KMS-11 (cell line): ENCODE results near the gene HYKK.
A peak's percentile ranks its signal among the peaks of the same experiment; 100 is the strongest.

Experiments
- H2AFZ ChIP-seq: fragments of 200-600 bp; sonication (generic); 2 replicates; pipeline ENCODE4 v1.6.1; 2016; ENCODE audit warnings: antibody characterized with exemption, mixed run types, low read depth
- H3K27ac ChIP-seq: fragments of 200-600 bp; sonication (generic); 2 replicates; pipeline ENCODE4 v1.6.1; 2016; ENCODE audit warnings: mild to moderate bottlenecking, mixed run types
- H3K27me3 ChIP-seq: fragments of 200-600 bp; sonication (generic); 2 replicates; pipeline ENCODE4 v1.6.1; 2017; ENCODE audit warnings: mild to moderate bottlenecking, low read depth, mixed run types, moderate library complexity; ENCODE audit not compliant: insufficient read depth
- H3K36me3 ChIP-seq: fragments of 200-600 bp; sonication (generic); 2 replicates; pipeline ENCODE4 v1.6.1; 2017; ENCODE audit warnings: mild to moderate bottlenecking, mixed run types; ENCODE audit not compliant: insufficient read depth
- H3K4me1 ChIP-seq: fragments of 200-600 bp; sonication (generic); 2 replicates; pipeline ENCODE4 v1.6.1; 2016; ENCODE audit warnings: mild to moderate bottlenecking, low read depth, mixed run types; ENCODE audit not compliant: poor library complexity, severe bottlenecking
- H3K4me2 ChIP-seq: fragments of 200-600 bp; sonication (generic); 2 replicates; pipeline ENCODE4 v1.7.0; 2016; ENCODE audit warnings: mild to moderate bottlenecking, mixed run types
- H3K4me3 ChIP-seq: fragments of 200-600 bp; sonication (generic); IDR thresholded peaks from 2 replicates; pipeline ENCODE4 v1.6.1; 2017; ENCODE audit warnings: low read depth, low read length, mixed read lengths; ENCODE audit not compliant: insufficient read depth
- H3K79me2 ChIP-seq: fragments of 200-600 bp; sonication (generic); 2 replicates; pipeline ENCODE4 v1.6.1; 2016; ENCODE audit warnings: low read depth, mixed run types; ENCODE audit not compliant: insufficient read depth
- H3K9ac ChIP-seq: fragments of 200-600 bp; sonication (generic); 2 replicates; pipeline ENCODE4 v1.6.1; 2016; ENCODE audit warnings: mild to moderate bottlenecking, mixed run types
- H4K20me1 ChIP-seq: fragments of 200-600 bp; sonication (generic); 2 replicates; pipeline ENCODE4 v1.6.1; 2016; ENCODE audit warnings: mild to moderate bottlenecking, mixed run types; ENCODE audit not compliant: insufficient read depth
- TF ChIP-seq, protein P1 (sequence below): fragments of 200-600 bp; sonication (generic); conservative IDR thresholded peaks from 2 replicates; pipeline ENCODE4 v1.6.1; 2017; ENCODE audit warnings: low read depth, mild to moderate bottlenecking, antibody characterized with exemption, low read length, moderate library complexity, mixed read lengths

Gene HYKK

GRCh38 chr15:78501857-78502256 is 5.5 kb upstream of the HYKK start:
- H4K20me1 ChIP-seq = no peaks in the 10 kb centered on the region
- no peak overlapping the region for H2AFZ ChIP-seq
- H3K79me2 ChIP-seq = no peaks in the 10 kb centered on the region
- H3K36me3 ChIP-seq = peaks cover 4% of the 10 kb centered on the region; the same call in 1 of the 2 replicates
- no peak overlapping the region for H3K4me2 ChIP-seq
- TF ChIP-seq, protein P1, sequence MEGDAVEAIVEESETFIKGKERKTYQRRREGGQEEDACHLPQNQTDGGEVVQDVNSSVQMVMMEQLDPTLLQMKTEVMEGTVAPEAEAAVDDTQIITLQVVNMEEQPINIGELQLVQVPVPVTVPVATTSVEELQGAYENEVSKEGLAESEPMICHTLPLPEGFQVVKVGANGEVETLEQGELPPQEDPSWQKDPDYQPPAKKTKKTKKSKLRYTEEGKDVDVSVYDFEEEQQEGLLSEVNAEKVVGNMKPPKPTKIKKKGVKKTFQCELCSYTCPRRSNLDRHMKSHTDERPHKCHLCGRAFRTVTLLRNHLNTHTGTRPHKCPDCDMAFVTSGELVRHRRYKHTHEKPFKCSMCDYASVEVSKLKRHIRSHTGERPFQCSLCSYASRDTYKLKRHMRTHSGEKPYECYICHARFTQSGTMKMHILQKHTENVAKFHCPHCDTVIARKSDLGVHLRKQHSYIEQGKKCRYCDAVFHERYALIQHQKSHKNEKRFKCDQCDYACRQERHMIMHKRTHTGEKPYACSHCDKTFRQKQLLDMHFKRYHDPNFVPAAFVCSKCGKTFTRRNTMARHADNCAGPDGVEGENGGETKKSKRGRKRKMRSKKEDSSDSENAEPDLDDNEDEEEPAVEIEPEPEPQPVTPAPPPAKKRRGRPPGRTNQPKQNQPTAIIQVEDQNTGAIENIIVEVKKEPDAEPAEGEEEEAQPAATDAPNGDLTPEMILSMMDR = no peak
- H3K9ac ChIP-seq = no peak overlapping the region
- no peaks in the 10 kb centered on the region for H3K27me3 ChIP-seq
- H3K4me3 ChIP-seq = no peak overlapping the region
- H3K27ac ChIP-seq = no peak overlapping the region
- H3K4me1 ChIP-seq = peaks cover 30% of the 10 kb centered on the region

GRCh38 chr15:78502641-78503040 is 4.7 kb upstream of the HYKK start:
- peaks cover 32% of the 10 kb centered on the region for H3K4me1 ChIP-seq
- no peak overlapping the region for H3K4me3 ChIP-seq
- no peaks in the 10 kb centered on the region for H3K79me2 ChIP-seq
- no peak overlapping the region for H3K27ac ChIP-seq
- H3K9ac ChIP-seq = no peak overlapping the region
- H3K27me3 ChIP-seq = no peaks in the 10 kb centered on the region
- H3K4me2 ChIP-seq = no peak overlapping the region
- no peak overlapping the region for H2AFZ ChIP-seq
- peaks cover 4% of the 10 kb centered on the region; the same call in 1 of the 2 replicates for H3K36me3 ChIP-seq
- TF ChIP-seq, protein P1 = no peak
- H4K20me1 ChIP-seq = no peaks in the 10 kb centered on the region

DNA sequence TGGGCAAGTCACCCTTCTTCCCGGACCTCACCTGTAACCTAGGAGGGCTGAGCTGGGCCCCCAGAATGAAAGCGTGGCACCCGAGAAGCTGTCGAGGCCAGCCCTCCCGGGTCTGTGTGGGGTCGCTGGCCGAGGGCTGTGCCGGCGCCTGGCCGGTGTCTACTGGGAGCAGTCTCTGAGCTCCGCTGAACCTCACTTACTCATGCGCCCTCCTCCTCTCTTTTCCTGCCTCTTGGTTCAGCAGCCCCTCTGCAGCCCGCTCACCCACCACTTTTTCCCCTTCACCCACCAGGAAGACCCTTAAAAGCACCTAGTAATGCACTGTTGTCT is 419 bp downstream of the HYKK start:
- Histone ChIP-seq H3K9ac (peak overlapping the region; percentile 25; the same call in 1 of the 2 replicates), H3K4me1 (peaks cover 41% of the 10 kb centered on the region), H3K27me3 (no peaks in the 10 kb centered on the region), H2AFZ (peak overlapping the region; percentile 73), H3K27ac (no peak overlapping the region), H3K4me2 (peak overlapping the region; percentile 91), H3K79me2 (peaks cover 6% of the 10 kb centered on the region; the same call in 1 of the 2 replicates), H4K20me1 (no peaks in the 10 kb centered on the region), H3K4me3 (no peak overlapping the region), H3K36me3 (no peaks in the 10 kb centered on the region)
- TF ChIP-seq, protein P1 = no peak

DNA sequence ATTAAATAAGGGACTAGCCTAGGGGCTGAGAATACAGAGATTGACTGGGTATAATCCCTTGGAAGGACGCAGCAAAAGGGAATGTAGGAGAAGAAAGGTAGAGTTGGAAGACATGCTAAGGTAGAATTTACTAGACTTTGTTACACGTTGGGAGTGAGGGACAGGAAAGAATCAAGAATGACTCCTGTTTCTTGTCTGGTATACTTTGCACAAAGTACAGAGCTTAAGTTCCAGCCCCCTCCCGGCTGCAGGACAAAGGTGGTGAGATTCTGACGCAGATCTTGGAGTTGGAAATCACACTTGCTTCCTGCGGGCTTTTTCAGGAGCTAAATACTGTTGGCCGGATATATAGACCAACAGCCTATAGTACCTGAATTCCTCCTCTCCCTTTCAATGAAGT is 895 bp downstream of the HYKK start:
- Histone ChIP-seq H3K4me1 (peaks cover 41% of the 10 kb centered on the region), H3K79me2 (peaks cover 6% of the 10 kb centered on the region; the same call in 1 of the 2 replicates), H3K27ac (no peak overlapping the region), H3K9ac (peak overlapping the region; percentile 25; the same call in 1 of the 2 replicates), H3K36me3 (no peaks in the 10 kb centered on the region), H2AFZ (peak overlapping the region; percentile 73), H4K20me1 (no peaks in the 10 kb centered on the region), H3K4me2 (peak overlapping the region; percentile 91), H3K27me3 (no peaks in the 10 kb centered on the region), H3K4me3 (no peak overlapping the region)
- TF ChIP-seq, protein P1 = no peak
